Measurements from ENCODE around the gene RNF224.

Gene RNF224

GRCh38 chr9:137222190-137223077 is 4.9 kb upstream of the RNF224 start, which contains the start of gene RNF208:
RNF208 (minus strand) TSS chr9:137222240; CDS start chr9:137221212, 1,028 bp downstream.
- no peaks in the 10 kb centered on the region for H3K27me3 ChIP-seq (ENCODE audit: control insufficient read depth, insufficient read depth, low read length)
- peak within 1 kb of the TSS; percentile 75 for H3K4me2 ChIP-seq (ENCODE audit: low read length)
- no peaks in the 10 kb centered on the region for H3K9me3 ChIP-seq (ENCODE audit: control insufficient read depth, low read length)
- peak within 1 kb of the TSS; percentile 73 for H2AFZ ChIP-seq
- H3K4me3 ChIP-seq (ENCODE audit: low read depth, low read length), result peak within 1 kb of the TSS; percentile 97
- no peak for TF ChIP-seq CTCF (IDR thresholded peaks at IDR 0.05)
- H3K36me3 ChIP-seq (ENCODE audit: control insufficient read depth, insufficient read depth, low read length), result no peaks in the 10 kb centered on the region
- no peaks in the 10 kb centered on the region for H3K79me2 ChIP-seq
- H3K27ac ChIP-seq, result peak within 1 kb of the TSS; percentile 88
- H3K9ac ChIP-seq, result peak within 1 kb of the TSS; percentile 46
- peaks cover 5% of the 10 kb centered on the region for H3K4me1 ChIP-seq

- Histone ChIP-seq H3K79me2 (no peaks in the 10 kb centered on the region), H3K4me1 (peaks cover 5% of the 10 kb centered on the region), H3K4me3 (ENCODE audit: low read depth, low read length) (peak overlapping the region; percentile 97)
These were observed 4.0 kb upstream of the RNF224 start for GRCh38 chr9:137223078-137223970.

GRCh38 chr9:137224830-137225694 is 2.2 kb upstream of the RNF224 start, which contains the start of gene CYSRT1:
CYSRT1 (plus strand) TSS chr9:137225174; CDS start chr9:137225622, 448 bp downstream.
- Histone ChIP-seq H3K4me1 (peaks cover 5% of the 10 kb centered on the region), H3K36me3 (ENCODE audit: control insufficient read depth, insufficient read depth, low read length) (no peaks in the 10 kb centered on the region), H3K79me2 (no peaks in the 10 kb centered on the region), H3K4me2 (ENCODE audit: low read length) (peak within 1 kb of the TSS; percentile 100), H3K9me3 (ENCODE audit: control insufficient read depth, low read length) (no peaks in the 10 kb centered on the region), H3K4me3 (ENCODE audit: low read depth, low read length) (peak within 1 kb of the TSS; percentile 97), H3K27ac (peak within 1 kb of the TSS; percentile 93), H3K27me3 (ENCODE audit: control insufficient read depth, insufficient read depth, low read length) (no peaks in the 10 kb centered on the region), H2AFZ (peak within 1 kb of the TSS; percentile 88), H3K9ac (peak within 1 kb of the TSS; percentile 77)
- TF ChIP-seq CTCF (IDR thresholded peaks at IDR 0.05), result no peak

More at GRCh38 chr9:137223078-137223970, 4.0 kb upstream of the RNF224 start:
- peak overlapping the region; percentile 100 for H3K4me2 ChIP-seq (ENCODE audit: low read length)
- no peaks in the 10 kb centered on the region for H3K36me3 ChIP-seq (ENCODE audit: control insufficient read depth, insufficient read depth, low read length)
- peak overlapping the region; percentile 93 for H3K27ac ChIP-seq
- H3K9me3 ChIP-seq (ENCODE audit: control insufficient read depth, low read length), result no peaks in the 10 kb centered on the region
- no peak for TF ChIP-seq CTCF (IDR thresholded peaks at IDR 0.05)
- peak overlapping the region; percentile 77 for H3K9ac ChIP-seq
- peak overlapping the region; percentile 88 for H2AFZ ChIP-seq
- no peaks in the 10 kb centered on the region for H3K27me3 ChIP-seq (ENCODE audit: control insufficient read depth, insufficient read depth, low read length)

- Histone ChIP-seq H3K9ac (no peak overlapping the region), H2AFZ (no peak overlapping the region), H3K36me3 (ENCODE audit: control insufficient read depth, insufficient read depth, low read length) (no peaks in the 10 kb centered on the region), H3K79me2 (no peaks in the 10 kb centered on the region), H3K4me3 (ENCODE audit: low read depth, low read length) (no peak overlapping the region), H3K27ac (no peak overlapping the region), H3K4me2 (ENCODE audit: low read length) (no peak overlapping the region), H3K27me3 (ENCODE audit: control insufficient read depth, insufficient read depth, low read length) (no peaks in the 10 kb centered on the region), H3K9me3 (ENCODE audit: control insufficient read depth, low read length) (no peaks in the 10 kb centered on the region), H3K4me1 (peaks cover 5% of the 10 kb centered on the region)
- TF ChIP-seq CTCF (IDR thresholded peaks at IDR 0.05), result no peak
These were observed 1.5 kb upstream of the RNF224 start for GRCh38 chr9:137225699-137226331.
